K562 (cell line): ENCODE data around the gene TRNAU1AP. TPM values are rescaled to one million over a fixed set of nuclear protein-coding genes. Genes with fewer than 3 reads are reported as not detected.
A peak's percentile ranks its signal among the peaks of the same experiment; 100 is the strongest.

Experiments
- ATAC-seq: fragments of 200-7000 bp; cut with Tn5 transposase; 3 replicates; pipeline ENCODE4 v1.9.1; 2020; ENCODE audit warnings: moderate library complexity
- BruUV-seq: library from RNA; stranded (reverse); fragments of 400-500 nt; replicated peaks from 2 replicates; lab custom pipeline; 2021; lab: Mats Ljungman, UMichigan
- CTCF ChIA-PET: fragments of 300-600 bp; formaldehyde crosslinking; extraction: SDS; loops from one replicate; lab custom pipeline; 2021; ENCODE audit warnings: low intra/inter-chr PET ratio; lab: Yijun Ruan, JAX
- POLR2A ChIA-PET: fragments of 300-600, 350-650 bp; sonication (Branson Sonifier 250); formaldehyde crosslinking; extraction: SDS; loops from one replicate; lab custom pipeline; 2021; ENCODE audit warnings: antibody characterized with exemption, inconsistent platforms; lab: Yijun Ruan, JAX
- DNase-seq, 4 experiments: peaks; one replicate each; pipeline versions ENCODE4 v3.0.0 to v3.0.0-alpha.2; 2011 to 2018; ENCODE audit warnings: low spot score in 3 of 4, mixed read lengths in 3 of 4; ENCODE audit errors: extremely low read depth in 1 of 4
- FAIRE-seq: peaks from 2 replicates; lab custom pipeline; 2011; peaks lifted over from hg19 to GRCh38; lab: Jason Lieb, UNC
- H2AFZ ChIP-seq: 2 replicates; pipeline ENCODE4 v1.6.0; 2011; ENCODE audit warnings: low read depth, low read length, control low read depth, inconsistent platforms
- H3K27ac ChIP-seq: fragments of 200-600 bp; 3 replicates; pipeline ENCODE4 v1.8.0; 2011; ENCODE audit warnings: low read depth, mild to moderate bottlenecking, control low read depth, inconsistent platforms, low read length, moderate library complexity, mixed read lengths; ENCODE audit errors: extremely low read depth
- H3K27me3 ChIP-seq, 2 experiments: fragments of 300-600 bp in 1 of 2; 2 replicates in 1 of 2; 3 replicates in 1 of 2; pipeline versions ENCODE4 v1.6.0 to v1.8.0; 2011; ENCODE audit warnings: inconsistent platforms in 2 of 2, low read length in 2 of 2, mild to moderate bottlenecking in 1 of 2, mixed read lengths in 1 of 2, moderate library complexity in 1 of 2; ENCODE audit not compliant: control insufficient read depth in 2 of 2, insufficient read depth in 2 of 2
- H3K36me3 ChIP-seq: fragments of 300-600 bp; 3 replicates; pipeline ENCODE4 v1.8.0; 2011; ENCODE audit warnings: mild to moderate bottlenecking, low read length, inconsistent platforms; ENCODE audit not compliant: control insufficient read depth, insufficient read depth
- H3K4me1 ChIP-seq, 2 experiments: fragments of 200-600 bp in 1 of 2; replicated peaks in 1 of 2; 2 replicates in 1 of 2; 3 replicates in 1 of 2; pipeline versions ENCODE4 v1.5.1 to v1.8.0; 2011; ENCODE audit warnings: inconsistent platforms in 2 of 2, low read length in 2 of 2, mild to moderate bottlenecking in 1 of 2, mixed read lengths in 1 of 2, moderate library complexity in 1 of 2; ENCODE audit not compliant: control insufficient read depth in 2 of 2, insufficient read depth in 2 of 2
- H3K4me2 ChIP-seq: 2 replicates; pipeline ENCODE4 v1.6.1; 2011; ENCODE audit warnings: low read length, control low read depth, inconsistent platforms, mixed read lengths; ENCODE audit not compliant: insufficient read depth
- H3K4me3 ChIP-seq: fragments of 200-600 bp; sonication (generic), shearing (Covaris generic); 2 replicates; pipeline ENCODE4 v1.5.1; 2016; ENCODE audit warnings: control low read depth, inconsistent platforms
- H3K79me2 ChIP-seq: fragments of 200-600 bp; 3 replicates; pipeline ENCODE4 v1.8.0; 2011; ENCODE audit warnings: low read length, inconsistent platforms; ENCODE audit not compliant: control insufficient read depth, insufficient read depth
- H3K9ac ChIP-seq, 2 experiments: 2 replicates each; pipeline versions ENCODE4 v1.6.0 to v1.6.1; 2011; ENCODE audit warnings: low read depth in 2 of 2, low read length in 2 of 2, control low read depth in 1 of 2, inconsistent platforms in 1 of 2, mild to moderate bottlenecking in 1 of 2, mixed read lengths in 1 of 2; ENCODE audit not compliant: insufficient read depth in 1 of 2
- H3K9me1 ChIP-seq: one replicate; pipeline ENCODE4 v1.6.0; 2011; ENCODE audit warnings: inconsistent platforms, mild to moderate bottlenecking, low read length, moderate library complexity; ENCODE audit not compliant: control insufficient read depth, insufficient read depth
- H3K9me3 ChIP-seq: replicated peaks from 2 replicates; pipeline ENCODE4 v1.5.1; 2011; ENCODE audit warnings: low read depth, low read length, inconsistent platforms; ENCODE audit not compliant: control insufficient read depth, insufficient read depth
- H4K20me1 ChIP-seq: replicated peaks from 2 replicates; pipeline ENCODE4 v1.6.1; 2011; ENCODE audit warnings: low read length, inconsistent platforms, mixed read lengths; ENCODE audit not compliant: control insufficient read depth, insufficient read depth
- BACH1 ChIP-seq: fragments of 200-800 bp; sonication (Bioruptor generic); IDR thresholded peaks from 2 replicates; pipeline ENCODE4 v1.6.1; 2016; ENCODE audit warnings: missing genetic modification characterization, missing compliant biosample characterization
- CHAMP1 ChIP-seq: fragments of 450-650 bp; IDR thresholded peaks from 2 replicates; pipeline ENCODE4 v1.6.1; 2016; ENCODE audit warnings: mild to moderate bottlenecking
- E2F4 ChIP-seq: sonication (generic); formaldehyde crosslinking; IDR thresholded peaks from 2 replicates; pipeline ENCODE4 v1.8.0; 2022; ENCODE audit warnings: mild to moderate bottlenecking, low read depth, missing genetic modification reagents
- EGR1 ChIP-seq: fragments of 450-650 bp; conservative IDR thresholded peaks from 2 replicates; pipeline ENCODE4 v1.6.1; 2017; ENCODE audit warnings: mild to moderate bottlenecking
- ETS2 ChIP-seq: IDR thresholded peaks from 2 replicates; pipeline ENCODE4 v1.6.1; 2016; ENCODE audit warnings: borderline replicate concordance, missing genetic modification characterization, mild to moderate bottlenecking, moderate library complexity, missing compliant biosample characterization; ENCODE audit not compliant: poor library complexity, severe bottlenecking
- GMEB1 ChIP-seq: fragments of 250-450 bp; sonication (Bioruptor Pico); IDR thresholded peaks from 2 replicates; pipeline ENCODE4 v1.4.0; 2020; ENCODE audit warnings: mild to moderate bottlenecking
- ZNF324 ChIP-seq: fragments of 250-450 bp; sonication (Bioruptor Pico); IDR thresholded peaks from 2 replicates; pipeline ENCODE4 v1.4.0; 2020; ENCODE audit warnings: mild to moderate bottlenecking
- ZNF766 ChIP-seq: fragments of 200-800 bp; sonication (Bioruptor generic); conservative IDR thresholded peaks from 2 replicates; pipeline ENCODE4 v1.6.1; 2016; ENCODE audit warnings: missing genetic modification characterization, missing compliant biosample characterization
- WGBS: fragments of 100-300 bp; shearing (Covaris generic); methylation state at CpG from one replicate; pipeline ENCODE4 v1.1.6; 2016; ENCODE audit warnings: low coverage, mixed read lengths; ENCODE audit not compliant: insufficient coverage; ENCODE audit errors: missing lambda C conversion rate; 5-methylcytosine and 5-hydroxymethylcytosine counted together
- in situ Hi-C: fragments of 300-500 bp; cut with MboI; formaldehyde crosslinking; loops from 4 replicates; pipeline ENCODE4 v1.15.0; 2018; ENCODE audit warnings: inconsistent platforms, mixed read lengths
- intact Hi-C: fragments of 100-400 bp; cut with micrococcal nuclease; formaldehyde crosslinking; loops from 2 replicates; pipeline ENCODE4 v1.14.2; 2022
- polyA plus RNA-seq, 8 experiments: library from polyadenylated mRNA; depleted of rRNA in 4 of 8; stranded (reverse) in 5 of 8; unstranded in 3 of 8; fragments of >200 nt; fragmentation: Nextera tagmentation in 2 of 8; fragmentation: Illumina TruSeq in 1 of 8; extraction: Ambion mirVana in 2 of 8; extraction: Trizol in 1 of 8; gene quantifications; 2 replicates each; pipeline versions ENCODE4 v1.2.1 to v1.2.3, GENCODE V29; 2011 to 2014; ENCODE audit warnings: inconsistent platforms in 1 of 8, missing spikeins in 1 of 8
- total RNA-seq, 7 experiments: library from RNA; depleted of rRNA in 6 of 7; stranded (reverse); fragments of >200 nt in 6 of 7; fragmentation: Illumina TruSeq in 2 of 7; extraction: Trizol in 2 of 7; gene quantifications; 2 replicates each; pipeline versions ENCODE4 v1.2.1 to v1.2.3, GENCODE V29; 2011 to 2021; ENCODE audit warnings: low replicate concordance in 1 of 7

TRNAU1AP gene
- total and polyA plus RNA-seq, 9 of the 15 experiments (the other 6 are each of a cell fraction or from before 2014, with no cell fraction given) = 34.9 to 110 (median 46.3) TPM

- CTCF ChIA-PET = no interaction called here
- Histone ChIP-seq H3K27me3 (no peaks in the 10 kb centered on the region), H3K9me3 (no peaks in the 10 kb centered on the region), H3K27ac (no peak overlapping the region), H3K4me3 (no peak overlapping the region), H3K4me2 (no peak overlapping the region), H4K20me1 (no peaks in the 10 kb centered on the region), H3K36me3 (peaks cover 3% of the 10 kb centered on the region; the same call in 1 of the 3 replicates), H3K9me1 (no peaks in the 10 kb centered on the region), H2AFZ (no peak overlapping the region), H3K4me1 (peaks cover 0 to 3% of the 10 kb centered on the region in 2 experiments; a peak in 2 of 5 replicates), H3K79me2 (no peaks in the 10 kb centered on the region), H3K9ac (no peak overlapping the region)
- intact Hi-C loops = no loop called here
- TF ChIP-seq EGR1 (peak; percentile 51), ETS2 (tag) (no peak), BACH1 (tag) (no peak), E2F4 (no peak)
- DNase-seq (no peak), ATAC-seq (no peak), FAIRE-seq (no peak)
- BruUV-seq = no TSS peak
- POLR2A ChIA-PET = interaction anchor here (5.6 kb wide), 1 partner anchor 36 kb away, joined by 28 read pairs; no protein-coding TSS in a partner anchor
- 87% methylated on average over 4 of the region's 4 CpGs for WGBS
- in situ Hi-C loops = no loop called here
These were observed 7.6 kb upstream of the TRNAU1AP start for GRCh38 chr1:28545246-28545628.

GRCh38 chr1:28548318-28548717 is 4.6 kb upstream of the TRNAU1AP start:
- POLR2A ChIA-PET = interaction anchor here (0.6 to 5.6 kb wide), 4 partner anchors 16 to 41 kb away, joined by 3 to 28 read pairs (median 3); no protein-coding TSS in a partner anchor
- 37% methylated on average over 3 of the region's 3 CpGs for WGBS
- TF ChIP-seq CHAMP1 (no peak), GMEB1 (no peak), ZNF766 (CRISPR knock-in tag) (no peak), ZNF324 (CRISPR knock-in tag) (no peak)

More at GRCh38 chr1:28548318-28548717, 4.6 kb upstream of the TRNAU1AP start:
- Histone ChIP-seq H3K4me2 (no peak overlapping the region), H3K4me1 (peaks cover 5 to 13% of the 10 kb centered on the region in 2 experiments; a peak in 4 of 5 replicates), H3K9me1 (no peaks in the 10 kb centered on the region), H3K9me3 (no peaks in the 10 kb centered on the region), H3K36me3 (no peaks in the 10 kb centered on the region), H3K9ac (no peak overlapping the region), H3K27me3 (no peaks in the 10 kb centered on the region), H4K20me1 (no peaks in the 10 kb centered on the region), H2AFZ (no peak overlapping the region), H3K79me2 (peaks cover 4% of the 10 kb centered on the region), H3K4me3 (no peak overlapping the region), H3K27ac (no peak overlapping the region)
- in situ Hi-C loops (no loop called here), intact Hi-C loops (no loop called here)
- DNase-seq (no peak), ATAC-seq (no peak), FAIRE-seq (no peak)
- no TSS peak for BruUV-seq
- CTCF ChIA-PET = no interaction called here
